ENCODE results near the gene LAMTOR4.
"Not testable (repeated sequence)": the region's sequence is repeated elsewhere in the genome, so short reads cannot be mapped to it uniquely, and the experiment has no call there.

The LAMTOR4 gene

GRCh38 chr7:100124301-100125230 is 24.2 kb upstream of the LAMTOR4 start:
- no peak for DNase-seq

- no peak for DNase-seq
These were observed 22.3 kb upstream of the LAMTOR4 start for GRCh38 chr7:100126239-100126930.

- DNase-seq = peak; percentile 85 to 86
These were observed 21.5 kb upstream of the LAMTOR4 start, which contains the start of gene MBLAC1 for GRCh38 chr7:100126931-100127865. Gene MBLAC1 (plus strand): TSS chr7:100126967. CDS start chr7:100127396, 429 bp downstream.

- DNase-seq = peak; percentile 4 to 13
These were observed 20.7 kb upstream of the LAMTOR4 start for GRCh38 chr7:100127866-100128636.

GRCh38 chr7:100128637-100128963 is 20.1 kb upstream of the LAMTOR4 start:
- no peak for DNase-seq

GRCh38 chr7:100130220-100130607 is 18.5 kb upstream of the LAMTOR4 start:
- not testable (repeated sequence) for DNase-seq

- peak; percentile 73 to 78 for DNase-seq
These were observed 17.9 kb upstream of the LAMTOR4 start for GRCh38 chr7:100130608-100131453.

GRCh38 chr7:100132126-100132525 is 16.6 kb upstream of the LAMTOR4 start:
- no peak for DNase-seq

GRCh38 chr7:100132697-100133151 is 16.0 kb upstream of the LAMTOR4 start:
- peak; percentile 46 to 57 for DNase-seq

GRCh38 chr7:100137851-100138760 is 10.6 kb upstream of the LAMTOR4 start:
- no peak for DNase-seq

GRCh38 chr7:100141555-100141949 is 7.2 kb upstream of the LAMTOR4 start:
- DNase-seq = no peak

- DNase-seq = no peak
These were observed 6.3 kb upstream of the LAMTOR4 start for GRCh38 chr7:100142461-100142860.

GRCh38 chr7:100146350-100146749 is 2.4 kb upstream of the LAMTOR4 start:
- not testable (repeated sequence) for DNase-seq

- DNase-seq = no peak
These were observed 1.4 kb upstream of the LAMTOR4 start for GRCh38 chr7:100147278-100147677.

- no peak for DNase-seq
These were observed 526 bp upstream of the LAMTOR4 start for GRCh38 chr7:100148225-100148558.

GRCh38 chr7:100152404-100152803 is 3.7 kb downstream of the LAMTOR4 start:
- no peak for DNase-seq

GRCh38 chr7:100152937-100153666 is 4.4 kb downstream of the LAMTOR4 start:
- DNase-seq = no peak

GRCh38 chr7:100153708-100154535 is 5.2 kb downstream of the LAMTOR4 start:
- DNase-seq = no peak

All from stimulated activated CD4-positive, alpha-beta T cell treated with anti-CD3 and anti-CD28 coated beads, Interleukin-4, amount 100 ng/mL, for 4 hours (primary cell).